GM19238 (cell line): Measurements from ENCODE around the gene SPN.
"Not testable (repeated sequence)": the region's sequence is repeated elsewhere in the genome, so short reads cannot be mapped to it uniquely, and the experiment has no call there.

Experiments
- DNase-seq: peaks from one replicate; pipeline ENCODE4 v3.0.0; 2011; ENCODE audit warnings: low spot score; ENCODE audit not compliant: insufficient read length

SPN gene

GRCh38 chr16:29700253-29700987, 37.4 kb downstream of the SPN start:
- DNase-seq: peak; percentile 63

- DNase-seq: no peak
Observed at GRCh38 chr16:29701214-29701555, 38.1 kb downstream of the SPN start.

GRCh38 chr16:29702269-29702668, 39.2 kb downstream of the SPN start:
- DNase-seq: no peak

GRCh38 chr16:29705030-29705429, 42.0 kb downstream of the SPN start:
- DNase-seq: no peak

GRCh38 chr16:29707160-29707559, 44.1 kb downstream of the SPN start:
- DNase-seq: not testable (repeated sequence)

- DNase-seq: no peak
Observed at GRCh38 chr16:29708917-29709600, 46.0 kb downstream of the SPN start.

- DNase-seq: not testable (repeated sequence)
Observed at GRCh38 chr16:29709657-29710056, 46.6 kb downstream of the SPN start.

- no peak for DNase-seq
Observed at GRCh38 chr16:29710227-29711219, 47.5 kb downstream of the SPN start.

- DNase-seq: no peak
Observed at GRCh38 chr16:29712809-29713208, 49.8 kb downstream of the SPN start.

- no peak for DNase-seq
Observed at GRCh38 chr16:29714396-29714795, 51.3 kb downstream of the SPN start.

GRCh38 chr16:29714972-29715371, 51.9 kb downstream of the SPN start:
- DNase-seq: no peak

GRCh38 chr16:29717113-29717512, 54.1 kb downstream of the SPN start:
- no peak for DNase-seq

- no peak for DNase-seq
Observed at GRCh38 chr16:29719063-29719462, 56.0 kb downstream of the SPN start.
